ENCODE measurements around the gene FOXO6.

FOXO6 gene

GRCh38 chr1:41340655-41341364, 20.4 kb upstream of the FOXO6 start:
- no peak for DNase-seq (ENCODE audit: extremely low read depth, low read depth)
- TF ChIP-seq CTCF (IDR thresholded peaks at IDR 0.05; ENCODE audit: low read depth, low read length, missing control alignments) = no peak
- H3K4me3 ChIP-seq (replicated peaks; ENCODE audit: low read depth, low read length) = no peak overlapping the region

- DNase-seq (ENCODE audit: extremely low read depth, low read depth) = no peak
- H3K4me3 ChIP-seq (replicated peaks; ENCODE audit: low read depth, low read length) = no peak overlapping the region
- TF ChIP-seq CTCF (IDR thresholded peaks at IDR 0.05; ENCODE audit: low read depth, low read length, missing control alignments) = no peak
These were observed 19.9 kb upstream of the FOXO6 start for GRCh38 chr1:41341365-41341683.

GRCh38 chr1:41341772-41342562, 19.3 kb upstream of the FOXO6 start:
- no peak for TF ChIP-seq CTCF (IDR thresholded peaks at IDR 0.05; ENCODE audit: low read depth, low read length, missing control alignments)
- H3K4me3 ChIP-seq (replicated peaks; ENCODE audit: low read depth, low read length) = no peak overlapping the region
- no peak for DNase-seq (ENCODE audit: extremely low read depth, low read depth)

- H3K4me3 ChIP-seq (replicated peaks; ENCODE audit: low read depth, low read length) = no peak overlapping the region
- no peak for TF ChIP-seq CTCF (IDR thresholded peaks at IDR 0.05; ENCODE audit: low read depth, low read length, missing control alignments)
- DNase-seq (ENCODE audit: extremely low read depth, low read depth) = no peak
These were observed 18.4 kb upstream of the FOXO6 start for GRCh38 chr1:41342774-41343355.

GRCh38 chr1:41343790-41344699, 17.2 kb upstream of the FOXO6 start:
- no peak overlapping the region for H3K4me3 ChIP-seq (replicated peaks; ENCODE audit: low read depth, low read length)
- TF ChIP-seq CTCF (IDR thresholded peaks at IDR 0.05; ENCODE audit: low read depth, low read length, missing control alignments) = no peak
- no peak for DNase-seq (ENCODE audit: extremely low read depth, low read depth)

GRCh38 chr1:41344708-41345159, 16.5 kb upstream of the FOXO6 start:
- no peak overlapping the region for H3K4me3 ChIP-seq (replicated peaks; ENCODE audit: low read depth, low read length)
- no peak for TF ChIP-seq CTCF (IDR thresholded peaks at IDR 0.05; ENCODE audit: low read depth, low read length, missing control alignments)
- no peak for DNase-seq (ENCODE audit: extremely low read depth, low read depth)
